HEK293 (cell line): ENCODE results near the gene DGKQ.

Experiments used
- CTCF ChIA-PET: fragments of 350-600 bp; formaldehyde crosslinking; extraction: SDS; loops from one replicate; lab custom pipeline; 2021; ENCODE audit warnings: antibody characterized with exemption; lab: Yijun Ruan, JAX
- POLR2A ChIA-PET: fragments of 300-600 bp; formaldehyde crosslinking; extraction: SDS; loops from one replicate; lab custom pipeline; 2020; ENCODE audit warnings: antibody characterized with exemption, inconsistent platforms; lab: Yijun Ruan, JAX
- H3K27ac ChIP-seq: fragments of 200-500 bp; sonication (Bioruptor generic); 2 replicates; pipeline ENCODE4 v1.5.1; 2014; ENCODE audit warnings: low read depth, low read length, control low read depth, inconsistent platforms; ENCODE audit errors: extremely low read depth
- H3K36me3 ChIP-seq, 2 experiments: fragments of 200-500 bp in 1 of 2; sonication (Bioruptor generic) in 1 of 2; 1 replicate in 1 of 2; 2 replicates in 1 of 2; pipeline ENCODE4 v1.5.1; 2014 to 2017; ENCODE audit warnings: inconsistent platforms in 2 of 2, low read length in 2 of 2; ENCODE audit not compliant: control insufficient read depth in 2 of 2, insufficient read depth in 1 of 2
- H3K4me1 ChIP-seq: fragments of 200-500 bp; sonication (Bioruptor generic); 2 replicates; pipeline ENCODE4 v1.5.1; 2014; ENCODE audit warnings: mild to moderate bottlenecking, low read length, inconsistent platforms; ENCODE audit not compliant: control insufficient read depth, insufficient read depth
- H3K4me3 ChIP-seq: 2 replicates; pipeline ENCODE4 v1.5.1; 2011; ENCODE audit warnings: low read depth, mild to moderate bottlenecking, control low read depth, low read length, moderate library complexity
- H3K9me3 ChIP-seq: fragments of 200-500 bp; sonication (Bioruptor generic); 2 replicates; pipeline ENCODE4 v1.5.1; 2014; ENCODE audit warnings: low read depth, low read length, inconsistent platforms; ENCODE audit not compliant: control insufficient read depth, insufficient read depth
- GFI1B ChIP-seq: fragments of 450-650 bp; formaldehyde crosslinking; IDR thresholded peaks from 2 replicates; pipeline ENCODE4 v1.5.1; 2016; ENCODE audit warnings: missing biosample characterization, missing genetic modification characterization
- GLIS2 ChIP-seq: fragments of 450-650 bp; formaldehyde crosslinking; IDR thresholded peaks from 2 replicates; pipeline ENCODE4 v1.5.1; 2016; ENCODE audit warnings: missing biosample characterization, missing genetic modification characterization
- HOXC10 ChIP-seq: sonication (generic); formaldehyde crosslinking; IDR thresholded peaks from 2 replicates; pipeline ENCODE4 v1.8.1; 2023; ENCODE audit warnings: mild to moderate bottlenecking, missing genetic modification reagents
- HOXD13 ChIP-seq: sonication (generic); formaldehyde crosslinking; IDR thresholded peaks from 2 replicates; pipeline ENCODE4 v1.8.0; 2022; ENCODE audit warnings: missing genetic modification reagents, borderline replicate concordance
- KLF1 ChIP-seq: fragments of 450-650 bp; formaldehyde crosslinking; IDR thresholded peaks from 2 replicates; pipeline ENCODE4 v1.5.1; 2016; ENCODE audit warnings: missing biosample characterization, missing genetic modification characterization
- KLF10 ChIP-seq: fragments of 450-650 bp; IDR thresholded peaks from 2 replicates; pipeline ENCODE4 v1.5.1; 2018; ENCODE audit warnings: missing biosample characterization, mild to moderate bottlenecking, missing genetic modification characterization
- KLF9 ChIP-seq: fragments of 450-650 bp; formaldehyde crosslinking; IDR thresholded peaks from 2 replicates; pipeline ENCODE4 v1.5.1; 2016; ENCODE audit warnings: missing biosample characterization, missing genetic modification characterization, low read depth
- ZBTB10 ChIP-seq: fragments of 450-650 bp; formaldehyde crosslinking; IDR thresholded peaks from 2 replicates; pipeline ENCODE4 v1.5.1; 2016; ENCODE audit warnings: missing biosample characterization, missing genetic modification characterization
- ZBTB48 ChIP-seq: fragments of 450-650 bp; formaldehyde crosslinking; IDR thresholded peaks from 2 replicates; pipeline ENCODE4 v1.5.1; 2016; ENCODE audit warnings: missing biosample characterization, missing genetic modification characterization
- ZIC2 ChIP-seq: fragments of 450-650 bp; formaldehyde crosslinking; IDR thresholded peaks from 2 replicates; pipeline ENCODE4 v1.5.1; 2016; ENCODE audit warnings: missing biosample characterization, missing genetic modification characterization
- ZNF121 ChIP-seq: fragments of 450-650 bp; formaldehyde crosslinking; IDR thresholded peaks from 2 replicates; pipeline ENCODE4 v1.5.1; 2016; ENCODE audit warnings: missing biosample characterization, missing genetic modification characterization
- ZNF146 ChIP-seq: fragments of 450-650 bp; formaldehyde crosslinking; IDR thresholded peaks from 2 replicates; pipeline ENCODE4 v1.5.1; 2016; ENCODE audit warnings: missing biosample characterization, missing genetic modification characterization
- ZNF157 ChIP-seq: fragments of 450-650 bp; formaldehyde crosslinking; IDR thresholded peaks from 2 replicates; pipeline ENCODE4 v1.5.1; 2016; ENCODE audit warnings: missing biosample characterization, missing genetic modification characterization
- ZNF48 ChIP-seq: fragments of 450-650 bp; formaldehyde crosslinking; IDR thresholded peaks from 2 replicates; pipeline ENCODE4 v1.5.1; 2016; ENCODE audit warnings: missing biosample characterization, missing genetic modification characterization
- ZNF610 ChIP-seq: fragments of 450-650 bp; formaldehyde crosslinking; IDR thresholded peaks from 2 replicates; pipeline ENCODE4 v1.5.1; 2016; ENCODE audit warnings: missing biosample characterization, missing genetic modification characterization, borderline replicate concordance
- ZNF621 ChIP-seq: fragments of 450-650 bp; formaldehyde crosslinking; IDR thresholded peaks from 2 replicates; pipeline ENCODE4 v1.5.1; 2017; ENCODE audit warnings: missing biosample characterization, missing genetic modification characterization
- ZNF677 ChIP-seq: fragments of 450-650 bp; IDR thresholded peaks from 2 replicates; pipeline ENCODE4 v1.5.0; 2018; ENCODE audit warnings: missing biosample characterization, mild to moderate bottlenecking, missing genetic modification characterization, moderate library complexity
- TF ChIP-seq, protein P1 (sequence below): fragments of 450-650 bp; formaldehyde crosslinking; IDR thresholded peaks from 2 replicates; pipeline ENCODE4 v1.5.1; 2016; ENCODE audit warnings: missing biosample characterization, missing genetic modification characterization

DGKQ gene

GRCh38 chr4:970046-970745 lies 3.2 kb downstream of the DGKQ start:
- no peaks in the 10 kb centered on the region for H3K4me1 ChIP-seq
- H3K9me3 ChIP-seq, result no peaks in the 10 kb centered on the region
- no peak overlapping the region for H3K4me3 ChIP-seq
- peaks cover 0 to 17% of the 10 kb centered on the region in 2 experiments; a peak in 1 of 3 replicates for H3K36me3 ChIP-seq
- CTCF ChIA-PET, result no interaction called here
- TF ChIP-seq KLF10 (tag by site-specific recombination) (no peak), KLF9 (tag by site-specific recombination) (peak; percentile 28; the same call in 1 of the 2 replicates), KLF1 (peak; percentile 52; the same call in 1 of the 2 replicates)
- POLR2A ChIA-PET, result no interaction called here
- no peak overlapping the region for H3K27ac ChIP-seq

- POLR2A ChIA-PET, result no interaction called here
- CTCF ChIA-PET, result no interaction called here
- no peak overlapping the region for H3K4me3 ChIP-seq
- TF ChIP-seq ZNF621 (tag by site-specific recombination), result no peak
- TF ChIP-seq, protein P1, sequence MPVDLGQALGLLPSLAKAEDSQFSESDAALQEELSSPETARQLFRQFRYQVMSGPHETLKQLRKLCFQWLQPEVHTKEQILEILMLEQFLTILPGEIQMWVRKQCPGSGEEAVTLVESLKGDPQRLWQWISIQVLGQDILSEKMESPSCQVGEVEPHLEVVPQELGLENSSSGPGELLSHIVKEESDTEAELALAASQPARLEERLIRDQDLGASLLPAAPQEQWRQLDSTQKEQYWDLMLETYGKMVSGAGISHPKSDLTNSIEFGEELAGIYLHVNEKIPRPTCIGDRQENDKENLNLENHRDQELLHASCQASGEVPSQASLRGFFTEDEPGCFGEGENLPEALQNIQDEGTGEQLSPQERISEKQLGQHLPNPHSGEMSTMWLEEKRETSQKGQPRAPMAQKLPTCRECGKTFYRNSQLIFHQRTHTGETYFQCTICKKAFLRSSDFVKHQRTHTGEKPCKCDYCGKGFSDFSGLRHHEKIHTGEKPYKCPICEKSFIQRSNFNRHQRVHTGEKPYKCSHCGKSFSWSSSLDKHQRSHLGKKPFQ (tag by site-specific recombination), result no peak
- TF ChIP-seq ZNF157 (tag by site-specific recombination), result no peak
- TF ChIP-seq ZBTB48 (tag by site-specific recombination), result no peak
- no peak for TF ChIP-seq HOXC10 (CRISPR knock-in tag)
- TF ChIP-seq GLIS2 (tag by site-specific recombination), result peak; percentile 51; the same call in 1 of the 2 replicates
- TF ChIP-seq ZIC2 (tag by site-specific recombination), result 0 out of 2 replicates have a peak, but pooled peaks have one; percentile 6
- H3K36me3 ChIP-seq, result peaks cover 0 to 29% of the 10 kb centered on the region in 2 experiments; a peak in 1 of 3 replicates
- H3K4me1 ChIP-seq, result no peaks in the 10 kb centered on the region
- H3K9me3 ChIP-seq, result no peaks in the 10 kb centered on the region
- H3K27ac ChIP-seq, result no peak overlapping the region
Measured at GRCh38 chr4:968621-969394, 4.6 kb downstream of the DGKQ start.

DNA sequence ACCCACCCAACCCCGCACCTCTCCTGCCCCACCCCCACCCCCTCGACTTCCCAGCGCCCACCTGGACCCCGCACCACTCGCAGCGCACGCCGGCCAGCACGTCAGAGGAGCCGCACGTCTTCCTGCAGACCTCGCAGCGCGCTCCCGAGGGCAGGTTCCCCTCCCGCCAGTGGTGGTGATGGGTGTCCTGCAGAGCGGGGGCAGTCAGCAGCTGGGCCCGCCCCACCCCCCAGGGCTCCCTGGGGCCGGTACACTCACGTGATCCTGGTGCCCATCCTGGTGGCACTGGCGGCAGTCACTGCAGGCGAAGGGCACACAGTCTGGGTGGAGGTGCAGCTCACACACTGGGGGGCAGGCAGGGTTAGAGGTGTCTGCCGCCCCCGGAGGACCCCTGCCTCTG lies 5.1 kb downstream of the DGKQ start:
- Histone ChIP-seq H3K4me1 (no peaks in the 10 kb centered on the region), H3K36me3 (peaks cover 0 to 34% of the 10 kb centered on the region in 2 experiments; a peak in 1 of 3 replicates), H3K27ac (no peak overlapping the region), H3K4me3 (no peak overlapping the region), H3K9me3 (no peaks in the 10 kb centered on the region)
- POLR2A ChIA-PET, result no interaction called here
- CTCF ChIA-PET, result no interaction called here
- TF ChIP-seq KLF1 (peak; percentile 32; the same call in 1 of the 2 replicates), HOXD13 (no peak), ZNF610 (tag by site-specific recombination) (no peak)

- Histone ChIP-seq H3K36me3 (peaks cover 0 to 42% of the 10 kb centered on the region in 2 experiments; a peak in 1 of 3 replicates), H3K4me3 (no peak overlapping the region), H3K27ac (no peak overlapping the region), H3K9me3 (no peaks in the 10 kb centered on the region), H3K4me1 (no peaks in the 10 kb centered on the region)
- ChIA-PET CTCF (no interaction called here), POLR2A (no interaction called here)
- TF ChIP-seq ZNF48 (tag by site-specific recombination) (no peak), GFI1B (tag by site-specific recombination) (no peak), ZNF121 (tag by site-specific recombination) (no peak), ZNF146 (tag by site-specific recombination) (no peak), ZBTB10 (tag by site-specific recombination) (0 out of 2 replicates have a peak, but pooled peaks have one; percentile 21), ZNF677 (tag by site-specific recombination) (no peak)
- TF ChIP-seq, protein P1 (tag by site-specific recombination), result no peak
Measured at GRCh38 chr4:967113-968104, 6.0 kb downstream of the DGKQ start.
